ENCODE results near the gene RBM4B. TPM values are rescaled to one million over a fixed set of nuclear protein-coding genes. Genes with fewer than 3 reads are reported as not detected.

Gene RBM4B
- total and polyA plus RNA-seq, 2 experiments from 2014 or later: 28.0 to 31.0 TPM

DNA sequence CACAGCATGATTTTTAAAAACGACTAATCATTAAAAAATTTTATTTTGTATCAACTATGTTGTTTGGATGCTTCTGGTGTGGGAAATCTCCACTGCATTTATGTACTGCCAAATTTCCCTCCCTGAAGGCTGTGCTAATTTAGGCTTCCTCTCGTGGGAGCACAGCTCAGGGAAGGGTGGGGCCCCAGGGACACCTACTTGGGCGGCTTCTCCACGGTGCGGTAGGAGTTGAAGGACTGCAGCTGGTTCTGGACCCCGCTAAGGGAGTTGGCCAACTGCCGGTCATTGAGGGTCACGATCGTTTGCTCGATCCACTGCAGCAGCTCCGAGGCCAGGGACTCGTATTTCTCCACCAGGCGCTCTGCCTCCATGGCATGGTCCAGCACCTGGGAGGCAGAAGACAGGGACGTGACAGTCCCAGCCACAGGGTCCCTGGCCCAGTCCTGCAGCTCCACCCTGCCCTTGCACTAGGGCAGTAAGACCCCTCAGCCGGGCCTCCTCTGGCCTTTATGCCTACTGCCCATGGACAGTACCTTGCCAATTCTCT lies 32.8 kb upstream of the RBM4B start:
- Histone ChIP-seq H3F3A (replicated peaks; ENCODE audit: low read depth) (no peaks in the 10 kb centered on the region), H3K4me3 (no peak overlapping the region), H3K79me2 (replicated peaks; ENCODE audit: insufficient read depth) (no peaks in the 10 kb centered on the region), H4K20me1 (replicated peaks; ENCODE audit: insufficient read depth) (no peaks in the 10 kb centered on the region), H3K27ac (ENCODE audit: low read depth) (no peak overlapping the region), H2AFZ (no peak overlapping the region), H3K27me3 (ENCODE audit: insufficient read depth) (no peaks in the 10 kb centered on the region), H3K4me1 (ENCODE audit: insufficient read depth) (no peaks in the 10 kb centered on the region), H3K9me2 (ENCODE audit: insufficient read depth) (no peaks in the 10 kb centered on the region), H3K36me3 (ENCODE audit: insufficient read depth) (no peaks in the 10 kb centered on the region; the same call in 1 of the 2 replicates), H3K4me2 (no peak overlapping the region)
- no peak for DNase-seq (ENCODE audit: low spot score)
- Mint-ChIP-seq H3K27me3 (ENCODE audit: insufficient read depth, low read depth, poor library complexity) (peaks cover 4% of the 10 kb centered on the region), H3K4me3 (no peak overlapping the region), H3K27ac (no peak overlapping the region), H3K36me3 (ENCODE audit: low read depth) (peaks cover 56% of the 10 kb centered on the region), H3K9me3 (no peaks in the 10 kb centered on the region), H3K4me1 (no peaks in the 10 kb centered on the region; the same call in 2 of the 3 replicates)
- TF ChIP-seq ZNF331 (CRISPR knock-in tag; IDR thresholded peaks at IDR 0.05; ENCODE audit: low read depth) (no peak), POLR2AphosphoS5 (IDR thresholded peaks at IDR 0.05; ENCODE audit: low read depth) (no peak), STAT1 (IDR thresholded peaks at IDR 0.05; ENCODE audit: unreplicated experiment) (no peak), ZNF114 (CRISPR knock-in tag; IDR thresholded peaks at IDR 0.05) (no peak), JUNB (IDR thresholded peaks at IDR 0.05; ENCODE audit: unreplicated experiment) (no peak), EZH2 (IDR thresholded peaks at IDR 0.05; ENCODE audit: low read depth, unreplicated experiment) (no peak), NANOG (IDR thresholded peaks at IDR 0.05; ENCODE audit: borderline replicate concordance) (no peak), CREB1 (CRISPR knock-in tag; IDR thresholded peaks at IDR 0.05; ENCODE audit: low read depth) (no peak), EZH2phosphoT487 (IDR thresholded peaks at IDR 0.05; ENCODE audit: unreplicated experiment) (no peak)
- TF ChIP-seq, protein P1, sequence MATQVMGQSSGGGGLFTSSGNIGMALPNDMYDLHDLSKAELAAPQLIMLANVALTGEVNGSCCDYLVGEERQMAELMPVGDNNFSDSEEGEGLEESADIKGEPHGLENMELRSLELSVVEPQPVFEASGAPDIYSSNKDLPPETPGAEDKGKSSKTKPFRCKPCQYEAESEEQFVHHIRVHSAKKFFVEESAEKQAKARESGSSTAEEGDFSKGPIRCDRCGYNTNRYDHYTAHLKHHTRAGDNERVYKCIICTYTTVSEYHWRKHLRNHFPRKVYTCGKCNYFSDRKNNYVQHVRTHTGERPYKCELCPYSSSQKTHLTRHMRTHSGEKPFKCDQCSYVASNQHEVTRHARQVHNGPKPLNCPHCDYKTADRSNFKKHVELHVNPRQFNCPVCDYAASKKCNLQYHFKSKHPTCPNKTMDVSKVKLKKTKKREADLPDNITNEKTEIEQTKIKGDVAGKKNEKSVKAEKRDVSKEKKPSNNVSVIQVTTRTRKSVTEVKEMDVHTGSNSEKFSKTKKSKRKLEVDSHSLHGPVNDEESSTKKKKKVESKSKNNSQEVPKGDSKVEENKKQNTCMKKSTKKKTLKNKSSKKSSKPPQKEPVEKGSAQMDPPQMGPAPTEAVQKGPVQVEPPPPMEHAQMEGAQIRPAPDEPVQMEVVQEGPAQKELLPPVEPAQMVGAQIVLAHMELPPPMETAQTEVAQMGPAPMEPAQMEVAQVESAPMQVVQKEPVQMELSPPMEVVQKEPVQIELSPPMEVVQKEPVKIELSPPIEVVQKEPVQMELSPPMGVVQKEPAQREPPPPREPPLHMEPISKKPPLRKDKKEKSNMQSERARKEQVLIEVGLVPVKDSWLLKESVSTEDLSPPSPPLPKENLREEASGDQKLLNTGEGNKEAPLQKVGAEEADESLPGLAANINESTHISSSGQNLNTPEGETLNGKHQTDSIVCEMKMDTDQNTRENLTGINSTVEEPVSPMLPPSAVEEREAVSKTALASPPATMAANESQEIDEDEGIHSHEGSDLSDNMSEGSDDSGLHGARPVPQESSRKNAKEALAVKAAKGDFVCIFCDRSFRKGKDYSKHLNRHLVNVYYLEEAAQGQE (IDR thresholded peaks at IDR 0.05; ENCODE audit: unreplicated experiment): no peak
- TF ChIP-seq, protein P2, sequence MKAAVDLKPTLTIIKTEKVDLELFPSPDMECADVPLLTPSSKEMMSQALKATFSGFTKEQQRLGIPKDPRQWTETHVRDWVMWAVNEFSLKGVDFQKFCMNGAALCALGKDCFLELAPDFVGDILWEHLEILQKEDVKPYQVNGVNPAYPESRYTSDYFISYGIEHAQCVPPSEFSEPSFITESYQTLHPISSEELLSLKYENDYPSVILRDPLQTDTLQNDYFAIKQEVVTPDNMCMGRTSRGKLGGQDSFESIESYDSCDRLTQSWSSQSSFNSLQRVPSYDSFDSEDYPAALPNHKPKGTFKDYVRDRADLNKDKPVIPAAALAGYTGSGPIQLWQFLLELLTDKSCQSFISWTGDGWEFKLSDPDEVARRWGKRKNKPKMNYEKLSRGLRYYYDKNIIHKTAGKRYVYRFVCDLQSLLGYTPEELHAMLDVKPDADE (IDR thresholded peaks at IDR 0.05): no peak
- TF ChIP-seq, protein P3, sequence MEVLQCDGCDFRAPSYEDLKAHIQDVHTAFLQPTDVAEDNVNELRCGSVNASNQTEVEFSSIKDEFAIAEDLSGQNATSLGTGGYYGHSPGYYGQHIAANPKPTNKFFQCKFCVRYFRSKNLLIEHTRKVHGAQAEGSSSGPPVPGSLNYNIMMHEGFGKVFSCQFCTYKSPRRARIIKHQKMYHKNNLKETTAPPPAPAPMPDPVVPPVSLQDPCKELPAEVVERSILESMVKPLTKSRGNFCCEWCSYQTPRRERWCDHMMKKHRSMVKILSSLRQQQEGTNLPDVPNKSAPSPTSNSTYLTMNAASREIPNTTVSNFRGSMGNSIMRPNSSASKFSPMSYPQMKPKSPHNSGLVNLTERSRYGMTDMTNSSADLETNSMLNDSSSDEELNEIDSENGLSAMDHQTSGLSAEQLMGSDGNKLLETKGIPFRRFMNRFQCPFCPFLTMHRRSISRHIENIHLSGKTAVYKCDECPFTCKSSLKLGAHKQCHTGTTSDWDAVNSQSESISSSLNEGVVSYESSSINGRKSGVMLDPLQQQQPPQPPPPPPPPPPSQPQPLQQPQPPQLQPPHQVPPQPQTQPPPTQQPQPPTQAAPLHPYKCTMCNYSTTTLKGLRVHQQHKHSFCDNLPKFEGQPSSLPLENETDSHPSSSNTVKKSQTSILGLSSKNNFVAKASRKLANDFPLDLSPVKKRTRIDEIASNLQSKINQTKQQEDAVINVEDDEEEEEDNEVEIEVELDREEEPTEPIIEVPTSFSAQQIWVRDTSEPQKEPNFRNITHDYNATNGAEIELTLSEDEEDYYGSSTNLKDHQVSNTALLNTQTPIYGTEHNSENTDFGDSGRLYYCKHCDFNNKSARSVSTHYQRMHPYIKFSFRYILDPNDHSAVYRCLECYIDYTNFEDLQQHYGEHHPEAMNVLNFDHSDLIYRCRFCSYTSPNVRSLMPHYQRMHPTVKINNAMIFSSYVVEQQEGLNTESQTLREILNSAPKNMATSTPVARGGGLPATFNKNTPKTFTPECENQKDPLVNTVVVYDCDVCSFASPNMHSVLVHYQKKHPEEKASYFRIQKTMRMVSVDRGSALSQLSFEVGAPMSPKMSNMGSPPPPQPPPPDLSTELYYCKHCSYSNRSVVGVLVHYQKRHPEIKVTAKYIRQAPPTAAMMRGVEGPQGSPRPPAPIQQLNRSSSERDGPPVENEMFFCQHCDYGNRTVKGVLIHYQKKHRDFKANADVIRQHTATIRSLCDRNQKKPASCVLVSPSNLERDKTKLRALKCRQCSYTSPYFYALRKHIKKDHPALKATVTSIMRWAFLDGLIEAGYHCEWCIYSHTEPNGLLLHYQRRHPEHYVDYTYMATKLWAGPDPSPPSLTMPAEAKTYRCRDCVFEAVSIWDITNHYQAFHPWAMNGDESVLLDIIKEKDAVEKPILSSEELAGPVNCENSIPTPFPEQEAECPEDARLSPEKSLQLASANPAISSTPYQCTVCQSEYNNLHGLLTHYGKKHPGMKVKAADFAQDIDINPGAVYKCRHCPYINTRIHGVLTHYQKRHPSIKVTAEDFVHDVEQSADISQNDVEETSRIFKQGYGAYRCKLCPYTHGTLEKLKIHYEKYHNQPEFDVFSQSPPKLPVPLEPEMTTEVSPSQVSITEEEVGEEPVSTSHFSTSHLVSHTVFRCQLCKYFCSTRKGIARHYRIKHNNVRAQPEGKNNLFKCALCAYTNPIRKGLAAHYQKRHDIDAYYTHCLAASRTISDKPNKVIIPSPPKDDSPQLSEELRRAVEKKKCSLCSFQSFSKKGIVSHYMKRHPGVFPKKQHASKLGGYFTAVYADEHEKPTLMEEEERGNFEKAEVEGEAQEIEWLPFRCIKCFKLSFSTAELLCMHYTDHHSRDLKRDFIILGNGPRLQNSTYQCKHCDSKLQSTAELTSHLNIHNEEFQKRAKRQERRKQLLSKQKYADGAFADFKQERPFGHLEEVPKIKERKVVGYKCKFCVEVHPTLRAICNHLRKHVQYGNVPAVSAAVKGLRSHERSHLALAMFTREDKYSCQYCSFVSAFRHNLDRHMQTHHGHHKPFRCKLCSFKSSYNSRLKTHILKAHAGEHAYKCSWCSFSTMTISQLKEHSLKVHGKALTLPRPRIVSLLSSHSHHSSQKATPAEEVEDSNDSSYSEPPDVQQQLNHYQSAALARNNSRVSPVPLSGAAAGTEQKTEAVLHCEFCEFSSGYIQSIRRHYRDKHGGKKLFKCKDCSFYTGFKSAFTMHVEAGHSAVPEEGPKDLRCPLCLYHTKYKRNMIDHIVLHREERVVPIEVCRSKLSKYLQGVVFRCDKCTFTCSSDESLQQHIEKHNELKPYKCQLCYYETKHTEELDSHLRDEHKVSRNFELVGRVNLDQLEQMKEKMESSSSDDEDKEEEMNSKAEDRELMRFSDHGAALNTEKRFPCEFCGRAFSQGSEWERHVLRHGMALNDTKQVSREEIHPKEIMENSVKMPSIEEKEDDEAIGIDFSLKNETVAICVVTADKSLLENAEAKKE (CRISPR knock-in tag; IDR thresholded peaks at IDR 0.05): no peak
- TF ChIP-seq, protein P4, sequence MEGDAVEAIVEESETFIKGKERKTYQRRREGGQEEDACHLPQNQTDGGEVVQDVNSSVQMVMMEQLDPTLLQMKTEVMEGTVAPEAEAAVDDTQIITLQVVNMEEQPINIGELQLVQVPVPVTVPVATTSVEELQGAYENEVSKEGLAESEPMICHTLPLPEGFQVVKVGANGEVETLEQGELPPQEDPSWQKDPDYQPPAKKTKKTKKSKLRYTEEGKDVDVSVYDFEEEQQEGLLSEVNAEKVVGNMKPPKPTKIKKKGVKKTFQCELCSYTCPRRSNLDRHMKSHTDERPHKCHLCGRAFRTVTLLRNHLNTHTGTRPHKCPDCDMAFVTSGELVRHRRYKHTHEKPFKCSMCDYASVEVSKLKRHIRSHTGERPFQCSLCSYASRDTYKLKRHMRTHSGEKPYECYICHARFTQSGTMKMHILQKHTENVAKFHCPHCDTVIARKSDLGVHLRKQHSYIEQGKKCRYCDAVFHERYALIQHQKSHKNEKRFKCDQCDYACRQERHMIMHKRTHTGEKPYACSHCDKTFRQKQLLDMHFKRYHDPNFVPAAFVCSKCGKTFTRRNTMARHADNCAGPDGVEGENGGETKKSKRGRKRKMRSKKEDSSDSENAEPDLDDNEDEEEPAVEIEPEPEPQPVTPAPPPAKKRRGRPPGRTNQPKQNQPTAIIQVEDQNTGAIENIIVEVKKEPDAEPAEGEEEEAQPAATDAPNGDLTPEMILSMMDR (conservative IDR thresholded peaks at IDR 0.05; ENCODE audit: low read depth in 2 of 2): no peak
- ATAC-seq: no peak
